GM12865 (cell line): ENCODE results near the gene MPPED1.

Experiments used
- DNase-seq: peaks from one replicate; pipeline ENCODE4 v3.0.0; 2010; ENCODE audit warnings: low read depth
- H3K4me3 ChIP-seq: 2 replicates; pipeline ENCODE4 v1.5.1; 2011; ENCODE audit warnings: mild to moderate bottlenecking, low read depth, low read length, control low read depth
- TF ChIP-seq, protein P1 (sequence below): IDR thresholded peaks from 2 replicates; pipeline ENCODE4 v1.5.1; 2011; ENCODE audit warnings: low read length, control low read depth, low read depth, inconsistent platforms; ENCODE audit not compliant: insufficient read depth; ENCODE audit errors: missing control alignments

Gene MPPED1

DNA sequence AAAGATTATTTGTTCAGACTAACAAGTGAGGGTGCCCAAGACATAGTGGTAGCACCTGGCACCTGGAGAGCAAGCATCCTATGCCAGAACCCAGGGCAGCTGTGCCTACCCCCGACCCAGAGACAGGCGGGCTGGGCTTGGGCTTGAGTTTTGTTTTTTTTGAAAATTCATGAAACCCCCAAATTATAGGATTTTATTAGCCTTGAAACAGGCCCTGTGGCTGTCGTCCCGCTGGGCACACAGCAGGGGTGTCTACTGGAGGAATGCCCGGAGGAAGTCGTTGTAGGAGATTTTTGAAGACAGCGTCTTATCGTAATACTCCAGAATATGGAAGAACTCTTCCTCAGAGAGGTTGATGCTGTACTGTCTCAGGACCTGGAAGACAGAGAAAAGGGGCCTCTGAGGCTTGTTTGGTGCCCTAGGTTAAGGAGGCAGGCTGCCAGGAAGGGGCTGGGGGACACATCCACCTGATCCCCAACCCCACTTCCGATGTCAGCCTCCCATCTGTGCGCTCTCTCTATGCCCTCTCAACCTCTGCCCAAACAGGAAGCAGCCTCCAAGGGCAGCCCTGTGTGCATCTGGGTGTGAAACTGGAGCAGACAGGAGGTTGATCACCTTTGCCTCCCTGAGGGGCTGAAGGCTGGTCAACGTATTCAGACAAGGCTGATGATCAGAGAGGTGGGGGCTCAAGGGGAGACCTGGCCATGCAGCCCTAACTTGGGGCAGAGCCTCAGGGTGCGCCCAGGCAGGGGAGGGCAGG, 117.0 kb downstream of the MPPED1 start:
- no peak overlapping the region for H3K4me3 ChIP-seq
- TF ChIP-seq, protein P1, sequence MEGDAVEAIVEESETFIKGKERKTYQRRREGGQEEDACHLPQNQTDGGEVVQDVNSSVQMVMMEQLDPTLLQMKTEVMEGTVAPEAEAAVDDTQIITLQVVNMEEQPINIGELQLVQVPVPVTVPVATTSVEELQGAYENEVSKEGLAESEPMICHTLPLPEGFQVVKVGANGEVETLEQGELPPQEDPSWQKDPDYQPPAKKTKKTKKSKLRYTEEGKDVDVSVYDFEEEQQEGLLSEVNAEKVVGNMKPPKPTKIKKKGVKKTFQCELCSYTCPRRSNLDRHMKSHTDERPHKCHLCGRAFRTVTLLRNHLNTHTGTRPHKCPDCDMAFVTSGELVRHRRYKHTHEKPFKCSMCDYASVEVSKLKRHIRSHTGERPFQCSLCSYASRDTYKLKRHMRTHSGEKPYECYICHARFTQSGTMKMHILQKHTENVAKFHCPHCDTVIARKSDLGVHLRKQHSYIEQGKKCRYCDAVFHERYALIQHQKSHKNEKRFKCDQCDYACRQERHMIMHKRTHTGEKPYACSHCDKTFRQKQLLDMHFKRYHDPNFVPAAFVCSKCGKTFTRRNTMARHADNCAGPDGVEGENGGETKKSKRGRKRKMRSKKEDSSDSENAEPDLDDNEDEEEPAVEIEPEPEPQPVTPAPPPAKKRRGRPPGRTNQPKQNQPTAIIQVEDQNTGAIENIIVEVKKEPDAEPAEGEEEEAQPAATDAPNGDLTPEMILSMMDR: no peak
- DNase-seq: no peak

DNA sequence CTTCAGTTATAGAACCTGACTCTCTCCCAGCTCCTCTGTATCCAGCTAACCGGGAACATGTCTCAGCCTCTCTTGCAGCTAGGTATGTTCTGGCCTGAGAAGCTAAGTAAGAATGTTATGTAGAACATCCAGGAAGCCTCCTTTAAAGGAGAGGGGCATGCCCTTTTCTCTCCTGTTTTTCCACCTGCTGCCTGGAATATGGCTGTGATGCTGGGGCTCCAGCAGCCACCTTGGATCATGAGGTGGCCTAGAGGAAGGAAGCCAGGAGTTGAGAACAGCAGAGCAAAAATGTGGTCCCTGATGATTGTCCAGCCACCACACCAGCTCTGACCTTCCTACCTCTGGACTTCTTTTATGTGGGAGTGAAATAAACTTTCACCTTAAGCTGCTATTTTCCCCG, 117.6 kb downstream of the MPPED1 start:
- no peak for DNase-seq
- TF ChIP-seq, protein P1: no peak
- H3K4me3 ChIP-seq: no peak overlapping the region

DNA sequence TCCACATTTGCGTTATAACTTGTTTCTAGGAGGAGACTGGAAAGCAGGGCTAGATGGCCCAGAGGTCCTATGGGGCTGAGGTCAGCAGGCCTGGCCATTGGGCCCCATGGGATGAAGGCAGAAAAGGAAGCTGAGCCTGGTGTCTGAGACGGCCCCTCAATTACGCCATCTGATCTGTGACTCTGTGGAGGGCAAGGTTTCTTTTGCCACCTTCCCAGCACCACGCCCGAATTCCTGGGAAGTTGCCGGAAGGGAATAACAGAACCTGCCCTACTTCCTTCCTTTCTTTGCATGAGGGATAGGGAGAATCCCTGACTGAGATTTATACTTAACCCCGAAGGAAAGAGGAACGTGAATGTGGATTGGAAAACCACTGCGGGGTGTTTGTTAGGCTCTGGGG, 118.1 kb downstream of the MPPED1 start:
- no peak overlapping the region for H3K4me3 ChIP-seq
- TF ChIP-seq, protein P1: no peak
- no peak for DNase-seq

DNA sequence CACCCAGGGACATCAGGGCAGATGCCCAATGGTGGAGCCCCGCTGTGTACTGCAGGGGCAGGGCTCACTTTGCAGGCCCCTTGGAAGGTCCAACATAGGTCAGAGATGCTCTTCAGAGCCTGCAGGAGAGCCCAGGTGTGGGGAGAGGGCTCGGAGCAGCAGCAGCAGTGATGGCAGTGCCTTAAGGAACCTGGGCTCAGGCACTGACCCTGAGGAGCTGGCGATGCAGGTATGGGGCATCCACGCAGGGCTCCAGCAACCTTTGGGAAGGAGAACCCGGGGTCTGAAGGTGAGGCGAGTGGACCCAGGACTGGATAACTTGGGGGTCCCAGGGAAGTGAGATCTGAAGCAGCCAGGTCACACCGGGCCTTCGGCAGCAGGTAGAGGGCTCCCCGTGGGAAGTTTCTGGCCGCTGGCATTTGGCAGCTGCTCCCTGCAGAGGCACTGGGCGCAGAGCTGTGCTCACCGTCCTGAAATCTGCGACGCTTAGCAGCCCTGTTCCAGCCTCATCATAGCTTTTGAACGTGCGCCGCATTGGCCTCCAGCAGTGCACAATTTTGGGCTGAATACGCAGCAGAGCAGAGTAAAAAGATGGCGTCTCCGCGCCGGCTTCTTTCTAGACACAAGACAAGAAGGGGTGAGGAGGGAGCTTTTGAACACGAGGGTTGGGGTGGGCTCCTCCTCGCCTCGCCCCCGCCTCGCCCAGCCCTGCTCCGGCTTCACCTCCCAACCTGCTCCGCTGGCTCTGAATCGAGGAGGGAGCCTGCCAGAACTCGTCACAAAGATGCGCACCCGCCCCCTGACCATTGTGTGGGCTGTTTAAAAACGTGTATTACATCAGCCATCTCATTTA, 118.8 kb downstream of the MPPED1 start:
- H3K4me3 ChIP-seq: no peak overlapping the region
- TF ChIP-seq, protein P1: no peak
- no peak for DNase-seq

DNA sequence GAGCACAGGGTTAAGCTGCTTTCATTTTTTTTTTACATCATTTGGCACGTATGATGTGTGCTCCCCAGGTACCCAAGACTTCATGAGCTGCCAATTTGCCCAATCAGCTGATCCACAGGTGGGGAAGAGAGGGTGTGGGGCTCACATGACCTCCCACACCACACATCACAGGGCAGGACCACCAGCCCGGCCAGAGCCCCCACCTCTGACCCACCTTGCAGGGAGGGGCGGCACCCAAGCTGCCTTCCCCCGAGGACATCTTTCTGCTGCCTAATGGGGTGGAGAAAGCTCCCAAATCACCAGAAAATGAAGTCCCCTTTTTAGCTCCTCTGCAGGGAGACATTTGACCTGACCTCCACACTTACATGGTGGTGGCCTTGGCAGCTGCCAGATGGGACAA, 119.8 kb downstream of the MPPED1 start:
- DNase-seq: no peak
- no peak overlapping the region for H3K4me3 ChIP-seq
- TF ChIP-seq, protein P1: no peak

DNA sequence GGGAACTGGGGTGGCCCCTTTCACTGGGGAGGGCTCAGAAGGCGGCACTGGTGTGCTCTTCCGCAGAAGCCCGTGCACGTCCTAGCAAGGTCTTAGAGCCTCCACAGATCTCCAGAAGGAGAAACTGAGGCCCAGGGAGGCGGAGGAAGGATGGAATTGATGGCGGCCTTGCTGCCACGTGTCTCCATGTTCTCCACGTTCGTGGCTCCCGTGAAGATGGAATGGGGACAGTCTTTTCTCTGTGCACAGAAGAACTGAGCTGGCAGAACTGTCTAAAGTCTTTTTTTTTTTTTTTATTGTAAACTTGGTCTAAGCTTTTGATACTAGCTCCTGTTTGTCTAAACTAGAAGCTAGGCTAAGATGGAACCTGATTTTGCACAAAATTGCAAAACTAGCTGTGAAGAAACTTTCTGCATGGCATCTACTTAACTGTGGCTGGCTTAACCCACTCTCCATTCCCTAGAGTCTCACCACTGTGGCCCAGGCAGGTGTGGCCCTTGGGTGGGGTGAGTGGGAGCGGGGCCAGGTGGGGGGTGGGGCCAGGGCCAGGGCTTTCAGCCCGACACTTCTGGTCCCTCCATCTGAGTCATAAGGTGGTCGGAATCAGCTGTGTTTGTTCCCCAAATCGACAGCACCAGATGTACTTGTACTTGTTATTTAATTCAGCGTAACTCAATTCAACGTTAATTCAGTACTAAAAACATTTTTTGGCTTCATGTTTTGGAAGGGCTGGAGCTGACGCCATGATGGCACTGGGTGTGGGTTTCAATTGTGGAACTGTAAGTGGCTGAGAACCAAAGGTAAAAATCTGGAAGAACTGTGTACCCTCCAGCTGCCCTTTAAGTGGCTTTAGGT, 120.7 kb downstream of the MPPED1 start:
- H3K4me3 ChIP-seq: no peak overlapping the region
- TF ChIP-seq, protein P1: no peak
- no peak for DNase-seq
